ENCODE measurements around the gene RAPGEF5.

RAPGEF5 gene

GRCh38 chr7:22295402-22296264, 61.3 kb downstream of the RAPGEF5 start:
- TF ChIP-seq SUZ12 (IDR thresholded peaks at IDR 0.05; ENCODE audit: extremely low read depth, insufficient read depth, insufficient read length) (no peak), ZNF274 (IDR thresholded peaks at IDR 0.05; ENCODE audit: low read depth, low read length) (no peak), YY1 (IDR thresholded peaks at IDR 0.05; ENCODE audit: insufficient read depth, insufficient read length) (no peak)
- no peak overlapping the region for H3K9ac ChIP-seq (ENCODE audit: insufficient read length, low read depth)
- H3K27me3 ChIP-seq (ENCODE audit: insufficient read depth, insufficient read length), result no peaks in the 10 kb centered on the region
- DNase-seq (ENCODE audit: low read depth, low spot score), result no peak
- no peaks in the 10 kb centered on the region for H3K4me1 ChIP-seq (ENCODE audit: insufficient read depth, insufficient read length)
- H3K9me3 ChIP-seq (ENCODE audit: insufficient read depth, low read length), result no peaks in the 10 kb centered on the region
- no peaks in the 10 kb centered on the region for H3K36me3 ChIP-seq (ENCODE audit: insufficient read depth, insufficient read length, low read length)
- no peak overlapping the region for H3K4me3 ChIP-seq (ENCODE audit: insufficient read length, low read depth)

GRCh38 chr7:22292531-22292930, 64.4 kb downstream of the RAPGEF5 start:
- no peak for DNase-seq (ENCODE audit: low read depth, low spot score)
- H3K27me3 ChIP-seq (ENCODE audit: insufficient read depth, insufficient read length), result no peaks in the 10 kb centered on the region
- no peaks in the 10 kb centered on the region for H3K36me3 ChIP-seq (ENCODE audit: insufficient read depth, insufficient read length, low read length)
- no peak overlapping the region for H3K4me3 ChIP-seq (ENCODE audit: insufficient read length, low read depth)
- TF ChIP-seq ZNF274 (IDR thresholded peaks at IDR 0.05; ENCODE audit: low read depth, low read length), result no peak
- TF ChIP-seq YY1 (IDR thresholded peaks at IDR 0.05; ENCODE audit: insufficient read depth, insufficient read length), result no peak
- TF ChIP-seq SUZ12 (IDR thresholded peaks at IDR 0.05; ENCODE audit: extremely low read depth, insufficient read depth, insufficient read length), result no peak
- H3K4me1 ChIP-seq (ENCODE audit: insufficient read depth, insufficient read length), result no peaks in the 10 kb centered on the region
- no peaks in the 10 kb centered on the region for H3K9me3 ChIP-seq (ENCODE audit: insufficient read depth, low read length)
- H3K9ac ChIP-seq (ENCODE audit: insufficient read length, low read depth), result no peak overlapping the region

- Histone ChIP-seq H3K4me1 (ENCODE audit: insufficient read depth, insufficient read length) (no peaks in the 10 kb centered on the region), H3K9me3 (ENCODE audit: insufficient read depth, low read length) (no peaks in the 10 kb centered on the region), H3K36me3 (ENCODE audit: insufficient read depth, insufficient read length, low read length) (no peaks in the 10 kb centered on the region), H3K9ac (ENCODE audit: insufficient read length, low read depth) (no peak overlapping the region), H3K27me3 (ENCODE audit: insufficient read depth, insufficient read length) (no peaks in the 10 kb centered on the region), H3K4me3 (ENCODE audit: insufficient read length, low read depth) (no peak overlapping the region)
- DNase-seq (ENCODE audit: low read depth, low spot score), result no peak
- no peak for TF ChIP-seq ZNF274 (IDR thresholded peaks at IDR 0.05; ENCODE audit: low read depth, low read length)
- TF ChIP-seq SUZ12 (IDR thresholded peaks at IDR 0.05; ENCODE audit: extremely low read depth, insufficient read depth, insufficient read length), result no peak
- no peak for TF ChIP-seq YY1 (IDR thresholded peaks at IDR 0.05; ENCODE audit: insufficient read depth, insufficient read length)
Observed at GRCh38 chr7:22291977-22292376, 65.0 kb downstream of the RAPGEF5 start.

GRCh38 chr7:22288202-22288601, 68.8 kb downstream of the RAPGEF5 start:
- no peaks in the 10 kb centered on the region for H3K9me3 ChIP-seq (ENCODE audit: insufficient read depth, low read length)
- no peaks in the 10 kb centered on the region for H3K36me3 ChIP-seq (ENCODE audit: insufficient read depth, insufficient read length, low read length)
- H3K9ac ChIP-seq (ENCODE audit: insufficient read length, low read depth), result no peak overlapping the region
- no peak overlapping the region for H3K4me3 ChIP-seq (ENCODE audit: insufficient read length, low read depth)
- TF ChIP-seq SUZ12 (IDR thresholded peaks at IDR 0.05; ENCODE audit: extremely low read depth, insufficient read depth, insufficient read length) (no peak), YY1 (IDR thresholded peaks at IDR 0.05; ENCODE audit: insufficient read depth, insufficient read length) (no peak), ZNF274 (IDR thresholded peaks at IDR 0.05; ENCODE audit: low read depth, low read length) (no peak)
- no peaks in the 10 kb centered on the region for H3K27me3 ChIP-seq (ENCODE audit: insufficient read depth, insufficient read length)
- no peaks in the 10 kb centered on the region for H3K4me1 ChIP-seq (ENCODE audit: insufficient read depth, insufficient read length)
- no peak for DNase-seq (ENCODE audit: low read depth, low spot score)

GRCh38 chr7:22287412-22287811, 69.5 kb downstream of the RAPGEF5 start:
- Histone ChIP-seq H3K36me3 (ENCODE audit: insufficient read depth, insufficient read length, low read length) (no peaks in the 10 kb centered on the region), H3K4me1 (ENCODE audit: insufficient read depth, insufficient read length) (no peaks in the 10 kb centered on the region), H3K27me3 (ENCODE audit: insufficient read depth, insufficient read length) (no peaks in the 10 kb centered on the region), H3K4me3 (ENCODE audit: insufficient read length, low read depth) (no peak overlapping the region), H3K9ac (ENCODE audit: insufficient read length, low read depth) (no peak overlapping the region), H3K9me3 (ENCODE audit: insufficient read depth, low read length) (no peaks in the 10 kb centered on the region)
- TF ChIP-seq ZNF274 (IDR thresholded peaks at IDR 0.05; ENCODE audit: low read depth, low read length) (no peak), YY1 (IDR thresholded peaks at IDR 0.05; ENCODE audit: insufficient read depth, insufficient read length) (no peak), SUZ12 (IDR thresholded peaks at IDR 0.05; ENCODE audit: extremely low read depth, insufficient read depth, insufficient read length) (no peak)
- DNase-seq (ENCODE audit: low read depth, low spot score), result no peak

- H3K36me3 ChIP-seq (ENCODE audit: insufficient read depth, insufficient read length, low read length), result no peaks in the 10 kb centered on the region
- TF ChIP-seq ZNF274 (IDR thresholded peaks at IDR 0.05; ENCODE audit: low read depth, low read length) (no peak), YY1 (IDR thresholded peaks at IDR 0.05; ENCODE audit: insufficient read depth, insufficient read length) (no peak), SUZ12 (IDR thresholded peaks at IDR 0.05; ENCODE audit: extremely low read depth, insufficient read depth, insufficient read length) (no peak)
Observed at GRCh38 chr7:22286436-22286835, 70.5 kb downstream of the RAPGEF5 start.

GRCh38 chr7:22281481-22281880, 75.5 kb downstream of the RAPGEF5 start:
- H3K27me3 ChIP-seq (ENCODE audit: insufficient read depth, insufficient read length), result no peaks in the 10 kb centered on the region
- no peak overlapping the region for H3K4me3 ChIP-seq (ENCODE audit: insufficient read length, low read depth)
- no peak for TF ChIP-seq SUZ12 (IDR thresholded peaks at IDR 0.05; ENCODE audit: extremely low read depth, insufficient read depth, insufficient read length)
- no peaks in the 10 kb centered on the region for H3K4me1 ChIP-seq (ENCODE audit: insufficient read depth, insufficient read length)
- no peak overlapping the region for H3K9ac ChIP-seq (ENCODE audit: insufficient read length, low read depth)
- no peaks in the 10 kb centered on the region for H3K36me3 ChIP-seq (ENCODE audit: insufficient read depth, insufficient read length, low read length)
- no peak for DNase-seq (ENCODE audit: low read depth, low spot score)
- H3K9me3 ChIP-seq (ENCODE audit: insufficient read depth, low read length), result no peaks in the 10 kb centered on the region

More at GRCh38 chr7:22286436-22286835, 70.5 kb downstream of the RAPGEF5 start:
- no peak overlapping the region for H3K4me3 ChIP-seq (ENCODE audit: insufficient read length, low read depth)
- no peaks in the 10 kb centered on the region for H3K9me3 ChIP-seq (ENCODE audit: insufficient read depth, low read length)
- H3K9ac ChIP-seq (ENCODE audit: insufficient read length, low read depth), result no peak overlapping the region
- no peaks in the 10 kb centered on the region for H3K4me1 ChIP-seq (ENCODE audit: insufficient read depth, insufficient read length)
- H3K27me3 ChIP-seq (ENCODE audit: insufficient read depth, insufficient read length), result no peaks in the 10 kb centered on the region
- no peak for DNase-seq (ENCODE audit: low read depth, low spot score)

Data from NT2/D1 (cell line).